ENCODE data around the gene NUBPL.
"Not testable (repeated sequence)": the region's sequence is repeated elsewhere in the genome, so short reads cannot be mapped to it uniquely, and the experiment has no call there.

DNA sequence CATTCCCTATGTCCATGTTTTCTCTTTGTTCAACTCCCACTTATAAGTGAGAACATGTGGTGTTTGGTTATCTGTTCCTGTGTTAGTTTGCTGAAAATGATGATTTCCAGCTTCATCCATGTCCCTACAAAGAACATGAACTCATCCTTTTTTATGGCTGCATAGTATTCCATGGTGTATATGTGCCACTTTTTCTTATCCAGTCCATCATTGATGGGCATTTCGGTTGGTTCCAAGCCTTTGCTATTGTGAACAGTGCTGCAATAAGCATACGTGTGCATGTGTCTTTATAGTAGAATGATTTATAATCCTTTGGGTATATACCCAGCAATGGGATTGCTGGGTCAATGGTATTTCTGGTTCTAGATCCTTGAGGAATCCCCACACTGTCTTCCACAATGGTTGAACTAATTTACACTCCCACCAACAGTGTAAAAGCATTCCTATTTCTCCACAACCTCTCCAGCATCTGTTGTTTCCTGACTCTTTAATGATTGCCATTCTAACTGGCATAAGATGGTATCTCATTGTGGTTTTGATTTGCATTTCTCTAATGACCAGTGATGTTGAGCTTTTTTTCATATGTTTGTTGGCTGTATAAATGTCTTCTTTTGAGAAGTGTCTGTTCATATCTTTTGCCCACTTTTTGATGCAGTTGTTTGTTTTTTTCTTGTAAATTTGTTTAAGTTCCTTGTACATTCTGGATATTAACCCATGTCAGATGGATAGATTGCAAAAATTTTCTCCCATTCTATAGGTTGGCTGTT is 252.7 kb downstream of the NUBPL start:
- TF ChIP-seq, protein P1, sequence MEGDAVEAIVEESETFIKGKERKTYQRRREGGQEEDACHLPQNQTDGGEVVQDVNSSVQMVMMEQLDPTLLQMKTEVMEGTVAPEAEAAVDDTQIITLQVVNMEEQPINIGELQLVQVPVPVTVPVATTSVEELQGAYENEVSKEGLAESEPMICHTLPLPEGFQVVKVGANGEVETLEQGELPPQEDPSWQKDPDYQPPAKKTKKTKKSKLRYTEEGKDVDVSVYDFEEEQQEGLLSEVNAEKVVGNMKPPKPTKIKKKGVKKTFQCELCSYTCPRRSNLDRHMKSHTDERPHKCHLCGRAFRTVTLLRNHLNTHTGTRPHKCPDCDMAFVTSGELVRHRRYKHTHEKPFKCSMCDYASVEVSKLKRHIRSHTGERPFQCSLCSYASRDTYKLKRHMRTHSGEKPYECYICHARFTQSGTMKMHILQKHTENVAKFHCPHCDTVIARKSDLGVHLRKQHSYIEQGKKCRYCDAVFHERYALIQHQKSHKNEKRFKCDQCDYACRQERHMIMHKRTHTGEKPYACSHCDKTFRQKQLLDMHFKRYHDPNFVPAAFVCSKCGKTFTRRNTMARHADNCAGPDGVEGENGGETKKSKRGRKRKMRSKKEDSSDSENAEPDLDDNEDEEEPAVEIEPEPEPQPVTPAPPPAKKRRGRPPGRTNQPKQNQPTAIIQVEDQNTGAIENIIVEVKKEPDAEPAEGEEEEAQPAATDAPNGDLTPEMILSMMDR (conservative IDR thresholded peaks at IDR 0.05; ENCODE audit: low read length): not testable (repeated sequence)
- not testable (repeated sequence) for TF ChIP-seq EZH2phosphoT487 (IDR thresholded peaks at IDR 0.05; ENCODE audit: borderline replicate concordance, low read depth, low read length)
